Heart right ventricle (tissue), 16 donors: Measurements from ENCODE around the gene CNPY1. TPM values are rescaled to one million over a fixed set of nuclear protein-coding genes. Genes with fewer than 3 reads are reported as not detected.

ENCODE experiments used
- ATAC-seq, 8 donors: fragments of 200-7000 bp; cut with Tn5 transposase; one replicate each; pipeline ENCODE4 v1.9.1; 2020; ENCODE audit warnings: mild to moderate bottlenecking in 8 of 8, moderate library complexity in 8 of 8, moderate number of reproducible peaks in 1 of 8
- DNase-seq, 2 donors: peaks; one replicate each; pipeline ENCODE4 v3.0.0-alpha.2; 2020
- H3K27ac ChIP-seq, 10 donors: fragments of 200-600 bp; sonication (generic) in 2 of 10; one replicate each; pipeline versions ENCODE4 v1.5.0 to v1.8.0; 2020 to 2022; ENCODE audit warnings: mild to moderate bottlenecking in 3 of 10
- H3K27me3 ChIP-seq, 7 donors: fragments of 200-600 bp; one replicate each; pipeline ENCODE4 v1.8.0; 2021 to 2022; ENCODE audit warnings: mild to moderate bottlenecking in 2 of 7
- H3K36me3 ChIP-seq, 9 donors: fragments of 200-600 bp; sonication (generic) in 1 of 9; one replicate each; pipeline versions ENCODE4 v1.5.0 to v1.8.0; 2020 to 2022; ENCODE audit warnings: mild to moderate bottlenecking in 2 of 9
- H3K4me1 ChIP-seq, 9 donors: fragments of 200-600 bp; sonication (generic) in 1 of 9; one replicate each; pipeline versions ENCODE4 v1.5.0 to v1.8.0; 2020 to 2022; ENCODE audit warnings: mild to moderate bottlenecking in 4 of 9
- H3K4me3 ChIP-seq, 10 donors: fragments of 200-600 bp; sonication (generic) in 2 of 10; one replicate each; pipeline versions ENCODE4 v1.5.0 to v1.8.0; 2020 to 2022; ENCODE audit warnings: mild to moderate bottlenecking in 7 of 10, moderate library complexity in 2 of 10
- H3K9me3 ChIP-seq, 11 donors: fragments of 200-600 bp in 10 of 11; sonication (generic) in 2 of 11; one replicate each; pipeline versions ENCODE4 v1.5.0 to v1.8.0; 2013 to 2022; ENCODE audit warnings: mild to moderate bottlenecking in 2 of 11, control low read depth in 1 of 11, moderate library complexity in 1 of 11
- WGBS, 2 donors: extraction: QIAGEN DNeasy Blood & Tissue Kit; methylation state at CpG; one replicate each; pipeline ENCODE4 v1.1.7; 2013; ENCODE audit warnings: inconsistent platforms in 1 of 2; 5-methylcytosine and 5-hydroxymethylcytosine counted together
- intact Hi-C, 10 donors: fragments of 100-400 bp; cut with DNase I; formaldehyde crosslinking; loops; one replicate each; pipeline versions ENCODE4 v1.11.1 to v1.14.2; 2022
- polyA plus RNA-seq, 2 donors: library from polyadenylated mRNA; stranded (reverse); fragments of 200-250 nt; gene quantifications; one replicate each; pipeline ENCODE4 v1.2.3, GENCODE V29; 2013
- total RNA-seq, 10 donors: library from RNA; stranded (reverse); fragmentation: NEBNext Ultra II Directional in 3 of 10; extraction: Animal tissue kit (Norgen Biotek cat#: 25700) in 3 of 10; gene quantifications; one replicate each; pipeline versions ENCODE4 v1.2.1 to v1.2.4, GENCODE V29; 2021 to 2023
- TF ChIP-seq, protein P1 (sequence below), 9 donors: fragments of 200-600 bp; sonication (generic) in 2 of 9; IDR thresholded peaks; one replicate each; pipeline versions ENCODE4 v1.5.0 to v1.8.0; 2021 to 2022; ENCODE audit warnings: antibody characterized with exemption in 9 of 9, mild to moderate bottlenecking in 5 of 9, moderate library complexity in 1 of 9
- donor health status: Arrhythmogenic right ventricular cardiomyopathy.
- donor health status: ischemic (EF 13 %, LVEDD 7.1; RV severe dilation, severe dysfunction).
- donor health status: healthy with polysubstance abuse.
- donor health status: DM: no; HTN: yes; CAD: no.
- donor health status: DM: no; HTN: no; CAD: no.
- donor health status: ischemic (EF 25% LVEDD 6.9; RV normal size, moderate dysfunction).
- donor health status: ischemic (EF 25% LVEDD 5.7; RV mildly dilated, moderate dysfunction).
- donor health status: healthy.
- donor health status: DM: yes; HTN: yes; CAD: no.
- donor health status: Ischemic cardiomyopathy.
- donor health status: ischemic (EF 35%, LVEDD 5.7; RV mildly dilated, moderate dysfunction).
- donor health status: nonischemic (EF 11% LVEDD 7.7; RV severe dilation, severe dysfunction).
- donor health status: DM: yes; HTN: yes; CAD: no.
- donor health status: PGD.
- donor health status: ischemic (EF 29% LVEDD 5.4; RV normal size, mild dysfunction).
- donor health status: nonischemic (EF 23%, LVEDD 6.1; RV moderate dilation, normal function).

The CNPY1 gene
- total and polyA plus RNA-seq, 12 donors = not detected

DNA sequence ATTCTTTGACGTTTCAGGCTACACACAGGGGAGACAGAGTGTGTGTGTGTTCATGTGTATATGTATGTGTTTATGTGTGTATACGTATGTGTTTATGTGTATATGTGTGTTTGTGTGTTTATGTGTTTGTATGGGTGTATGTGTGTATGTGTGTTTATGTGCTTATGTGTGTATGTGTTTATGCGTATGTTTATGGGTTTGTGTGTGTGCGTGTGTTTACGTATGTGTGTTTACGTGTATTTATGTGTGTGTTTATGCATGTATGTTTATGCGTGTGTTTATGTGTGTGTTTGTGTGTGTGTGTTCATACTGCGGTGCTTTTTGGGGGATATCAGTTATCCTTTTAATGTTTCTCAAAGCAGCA, 39.2 kb upstream of the CNPY1 start:
- no peak overlapping the region for H3K27ac ChIP-seq
- DNase-seq (no peak), ATAC-seq (no peak)
- H3K4me1 ChIP-seq = peaks cover 0 to 7% (median 0%) of the 10 kb centered on the region in 9 donors
- TF ChIP-seq, protein P1, sequence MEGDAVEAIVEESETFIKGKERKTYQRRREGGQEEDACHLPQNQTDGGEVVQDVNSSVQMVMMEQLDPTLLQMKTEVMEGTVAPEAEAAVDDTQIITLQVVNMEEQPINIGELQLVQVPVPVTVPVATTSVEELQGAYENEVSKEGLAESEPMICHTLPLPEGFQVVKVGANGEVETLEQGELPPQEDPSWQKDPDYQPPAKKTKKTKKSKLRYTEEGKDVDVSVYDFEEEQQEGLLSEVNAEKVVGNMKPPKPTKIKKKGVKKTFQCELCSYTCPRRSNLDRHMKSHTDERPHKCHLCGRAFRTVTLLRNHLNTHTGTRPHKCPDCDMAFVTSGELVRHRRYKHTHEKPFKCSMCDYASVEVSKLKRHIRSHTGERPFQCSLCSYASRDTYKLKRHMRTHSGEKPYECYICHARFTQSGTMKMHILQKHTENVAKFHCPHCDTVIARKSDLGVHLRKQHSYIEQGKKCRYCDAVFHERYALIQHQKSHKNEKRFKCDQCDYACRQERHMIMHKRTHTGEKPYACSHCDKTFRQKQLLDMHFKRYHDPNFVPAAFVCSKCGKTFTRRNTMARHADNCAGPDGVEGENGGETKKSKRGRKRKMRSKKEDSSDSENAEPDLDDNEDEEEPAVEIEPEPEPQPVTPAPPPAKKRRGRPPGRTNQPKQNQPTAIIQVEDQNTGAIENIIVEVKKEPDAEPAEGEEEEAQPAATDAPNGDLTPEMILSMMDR (IDR thresholded peaks at IDR 0.05) = no peak
- 83 to 84% methylated on average over 8 of the region's 8 CpGs for WGBS, 2 donors
- H3K9me3 ChIP-seq = no peaks in the 10 kb centered on the region
- intact Hi-C loops = loop anchor here in 1 of 10 donors (10.0 kb wide), 1 partner anchor 879 kb away; no protein-coding TSS in a partner anchor
- no peaks in the 10 kb centered on the region for H3K36me3 ChIP-seq
- no peak overlapping the region for H3K4me3 ChIP-seq
- peaks cover 0 to 38% (median 16%) of the 10 kb centered on the region in 7 donors for H3K27me3 ChIP-seq

DNA sequence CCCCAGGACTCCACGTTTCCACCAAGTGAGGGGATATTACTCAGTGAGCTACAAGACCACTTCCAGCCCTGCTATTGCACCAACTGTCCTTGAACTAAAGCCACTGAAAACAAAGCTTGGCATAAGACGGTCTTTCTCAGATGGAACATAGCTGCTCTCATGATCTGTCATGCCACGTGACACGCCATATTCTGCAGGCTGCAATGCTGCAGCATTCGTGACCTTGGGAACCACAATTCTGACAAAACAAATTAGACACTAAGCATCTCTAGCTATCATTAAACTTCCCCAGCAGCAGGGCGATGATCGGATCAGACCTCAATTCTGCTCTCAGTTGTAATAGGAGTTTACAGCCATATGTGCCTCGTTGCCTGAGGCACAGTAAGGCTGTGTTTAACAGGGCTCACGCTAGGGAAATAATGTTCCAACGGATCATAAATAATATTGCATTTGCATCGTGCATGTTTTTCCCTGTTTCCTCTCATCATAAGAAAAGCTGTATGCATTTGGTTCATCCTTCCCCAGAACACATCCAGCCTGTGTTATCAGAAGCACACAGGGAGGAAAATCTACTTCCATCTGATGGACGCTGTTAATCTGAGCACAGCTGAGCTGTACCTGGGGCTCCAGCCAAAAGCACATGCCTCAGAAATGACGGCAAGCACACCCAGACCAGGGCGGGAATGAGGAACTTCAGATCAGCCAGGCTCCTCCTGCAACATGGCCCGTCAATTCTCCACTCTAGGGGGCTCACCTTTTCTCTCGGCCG, 38.6 kb upstream of the CNPY1 start:
- intact Hi-C loops = loop anchor here in 1 of 10 donors (10.0 kb wide), 1 partner anchor 880 kb away; no protein-coding TSS in a partner anchor
- Histone ChIP-seq H3K36me3 (no peaks in the 10 kb centered on the region), H3K27ac (no peak overlapping the region), H3K9me3 (no peaks in the 10 kb centered on the region), H3K4me3 (no peak overlapping the region), H3K27me3 (peaks cover 0 to 44% (median 18%) of the 10 kb centered on the region in 7 donors), H3K4me1 (peaks cover 0 to 3% (median 0%) of the 10 kb centered on the region in 9 donors)
- ATAC-seq (peak in 5 of 8 donors; percentile 42 to 86 (median 62)), DNase-seq (no peak)
- TF ChIP-seq, protein P1 (IDR thresholded peaks at IDR 0.05) = no peak
- 57 to 69% methylated on average over 17 of the region's 17 CpGs for WGBS, 2 donors

DNA sequence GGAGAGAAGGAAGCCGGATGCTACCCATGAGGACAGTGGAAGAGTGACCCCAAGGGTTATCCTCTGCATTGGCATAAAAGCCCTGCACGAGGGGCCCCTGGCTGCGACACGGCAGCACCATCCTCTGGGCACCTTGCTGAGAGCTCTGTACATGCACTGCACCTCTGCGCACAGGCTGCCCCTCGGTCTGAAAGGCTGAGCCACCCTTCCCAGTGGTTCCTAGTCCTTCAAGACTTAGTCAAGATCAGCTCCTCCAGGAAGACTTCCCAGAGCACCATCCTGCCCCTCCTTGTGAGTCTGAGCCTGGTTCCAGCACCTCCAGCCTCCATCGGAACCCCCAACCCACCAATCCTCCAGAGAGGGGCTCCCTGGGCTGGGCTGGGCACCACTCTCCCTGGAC, 37.9 kb upstream of the CNPY1 start:
- Histone ChIP-seq H3K27me3 (peaks cover 0 to 38% (median 18%) of the 10 kb centered on the region in 7 donors), H3K27ac (no peak overlapping the region), H3K36me3 (no peaks in the 10 kb centered on the region), H3K4me1 (no peaks in the 10 kb centered on the region), H3K4me3 (no peak overlapping the region), H3K9me3 (no peaks in the 10 kb centered on the region)
- DNase-seq (no peak), ATAC-seq (no peak)
- TF ChIP-seq, protein P1 (IDR thresholded peaks at IDR 0.05) = no peak
- 86 to 87% methylated on average over 7 of the region's 7 CpGs for WGBS, 2 donors
- intact Hi-C loops = loop anchor here in 1 of 10 donors (10.0 kb wide), 1 partner anchor 881 kb away; no protein-coding TSS in a partner anchor

DNA sequence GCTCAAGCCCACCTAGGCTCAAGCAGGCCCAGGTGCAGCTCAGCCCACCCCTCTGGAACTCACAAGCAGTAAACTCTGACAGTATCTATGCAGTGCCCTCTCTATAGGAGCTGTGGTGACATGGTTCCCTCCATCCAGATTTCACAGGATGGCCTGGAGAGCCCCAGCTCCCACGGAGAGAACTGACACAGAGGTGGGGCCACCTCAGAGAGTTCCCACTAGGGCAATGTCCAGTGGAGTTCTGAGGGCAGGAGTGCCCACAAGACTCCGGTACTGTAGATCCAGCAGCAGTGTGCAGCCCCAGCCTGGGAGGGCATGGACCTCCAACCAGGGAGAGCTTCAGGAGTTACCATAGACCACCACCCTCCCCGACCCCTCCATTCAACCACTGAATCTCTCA, 37.3 kb upstream of the CNPY1 start:
- 86 to 92% methylated on average over 3 of the region's 3 CpGs for WGBS, 2 donors
- peaks cover 0 to 32% (median 17%) of the 10 kb centered on the region in 7 donors for H3K27me3 ChIP-seq
- no peak for ATAC-seq
- TF ChIP-seq, protein P1 (IDR thresholded peaks at IDR 0.05) = no peak
- DNase-seq = no peak
- intact Hi-C loops = loop anchor here in 1 of 10 donors (10.0 kb wide), 1 partner anchor 881 kb away; no protein-coding TSS in a partner anchor
- H3K9me3 ChIP-seq = no peaks in the 10 kb centered on the region
- no peaks in the 10 kb centered on the region for H3K4me1 ChIP-seq
- H3K4me3 ChIP-seq = no peak overlapping the region
- H3K27ac ChIP-seq = no peak overlapping the region
- H3K36me3 ChIP-seq = no peaks in the 10 kb centered on the region
